ENCODE data around the gene ATP6V1C2.

- TF ChIP-seq CTCF (IDR thresholded peaks at IDR 0.05; ENCODE audit: poor library complexity, severe bottlenecking) (no peak), EZH2 (IDR thresholded peaks at IDR 0.05; ENCODE audit: borderline replicate concordance, insufficient read depth, low read length, poor library complexity, severe bottlenecking) (no peak), SMC3 (conservative IDR thresholded peaks at IDR 0.05; ENCODE audit: poor library complexity) (no peak), TAF1 (IDR thresholded peaks at IDR 0.05; ENCODE audit: low read depth) (no peak)
Observed at GRCh38 chr2:10793816-10794215, 72.4 kb downstream of the ATP6V1C2 start.

Data from neural cell (in vitro differentiated cells).